Cardiac fibroblast (primary cell): ENCODE data around the gene FAH.
A peak's percentile ranks its signal among the peaks of the same experiment; 100 is the strongest.

Source experiments
- DNase-seq, 2 donors: peaks; one replicate each; pipeline versions ENCODE4 v3.0.0 to v3.0.0-alpha.2; 2010; ENCODE audit warnings: low read depth in 2 of 2
- H3K4me3 ChIP-seq, 2 donors: replicated peaks in 1 of 2; 1 replicate in 1 of 2; 2 replicates in 1 of 2; pipeline ENCODE4 v1.5.1; 2011; ENCODE audit warnings: low read depth in 2 of 2, low read length in 2 of 2, mild to moderate bottlenecking in 2 of 2, moderate library complexity in 1 of 2
- CTCF ChIP-seq: IDR thresholded peaks from one replicate; pipeline ENCODE4 v1.5.1; 2011; ENCODE audit warnings: low read depth, mild to moderate bottlenecking, low read length, inconsistent platforms

Gene FAH

GRCh38 chr15:80204231-80204630, 51.4 kb downstream of the FAH start:
- H3K4me3 ChIP-seq: no peak overlapping the region
- no peak for TF ChIP-seq CTCF
- DNase-seq: no peak

- no peak overlapping the region for H3K4me3 ChIP-seq
- peak; percentile 6 to 25 for DNase-seq
These were observed 55.1 kb downstream of the FAH start for GRCh38 chr15:80207887-80208286.

GRCh38 chr15:80208758-80209734, 56.2 kb downstream of the FAH start:
- DNase-seq: no peak
- TF ChIP-seq CTCF: no peak
- H3K4me3 ChIP-seq: no peak overlapping the region

More at GRCh38 chr15:80207887-80208286, 55.1 kb downstream of the FAH start:
- no peak for TF ChIP-seq CTCF

GRCh38 chr15:80210611-80211573, 58.1 kb downstream of the FAH start:
- no peak for DNase-seq
- H3K4me3 ChIP-seq: no peak overlapping the region
- no peak for TF ChIP-seq CTCF

- TF ChIP-seq CTCF: no peak
- no peak overlapping the region for H3K4me3 ChIP-seq
- DNase-seq: no peak
These were observed 59.2 kb downstream of the FAH start for GRCh38 chr15:80211976-80212375.

- no peak for DNase-seq
These were observed 62.1 kb downstream of the FAH start for GRCh38 chr15:80214910-80215309.

More at GRCh38 chr15:80214910-80215309, 62.1 kb downstream of the FAH start:
- TF ChIP-seq CTCF: no peak
- H3K4me3 ChIP-seq: no peak overlapping the region
